ENCODE measurements around the gene HOXB4.

Gene HOXB4

GRCh38 chr17:48589831-48590606, 11.9 kb upstream of the HOXB4 start, which contains the start of gene HOXB3:
HOXB3 (minus strand) TSS chr17:48590241; CDS start chr17:48552474, 37,767 bp downstream.
- DNase-seq (ENCODE audit: low spot score) = no peak

- no peak for DNase-seq (ENCODE audit: low spot score)
These were observed 11.1 kb upstream of the HOXB4 start for GRCh38 chr17:48589060-48589830.

DNA sequence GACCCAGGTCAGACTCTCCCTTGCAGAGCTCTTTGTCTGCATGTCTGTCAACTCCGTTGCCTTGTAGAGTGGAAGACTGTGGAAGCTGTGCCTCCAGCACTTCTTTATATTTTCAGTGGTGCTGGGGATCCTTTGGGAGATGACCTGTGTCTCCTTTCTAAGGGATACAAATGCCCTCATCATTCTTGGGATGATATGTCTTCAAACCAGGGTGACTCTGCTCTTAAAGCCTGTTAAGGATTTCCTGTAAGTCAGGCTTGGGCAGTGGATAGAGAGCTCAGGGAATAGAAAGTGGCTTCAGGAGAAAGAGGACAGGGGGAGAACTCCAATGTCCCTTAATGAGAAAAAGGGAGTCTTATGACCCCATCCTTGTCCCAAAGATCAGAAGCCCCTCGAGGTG, 10.4 kb upstream of the HOXB4 start:
- DNase-seq (ENCODE audit: low spot score) = no peak

GRCh38 chr17:48588074-48588415, 9.9 kb upstream of the HOXB4 start:
- no peak for DNase-seq (ENCODE audit: low spot score)

DNA sequence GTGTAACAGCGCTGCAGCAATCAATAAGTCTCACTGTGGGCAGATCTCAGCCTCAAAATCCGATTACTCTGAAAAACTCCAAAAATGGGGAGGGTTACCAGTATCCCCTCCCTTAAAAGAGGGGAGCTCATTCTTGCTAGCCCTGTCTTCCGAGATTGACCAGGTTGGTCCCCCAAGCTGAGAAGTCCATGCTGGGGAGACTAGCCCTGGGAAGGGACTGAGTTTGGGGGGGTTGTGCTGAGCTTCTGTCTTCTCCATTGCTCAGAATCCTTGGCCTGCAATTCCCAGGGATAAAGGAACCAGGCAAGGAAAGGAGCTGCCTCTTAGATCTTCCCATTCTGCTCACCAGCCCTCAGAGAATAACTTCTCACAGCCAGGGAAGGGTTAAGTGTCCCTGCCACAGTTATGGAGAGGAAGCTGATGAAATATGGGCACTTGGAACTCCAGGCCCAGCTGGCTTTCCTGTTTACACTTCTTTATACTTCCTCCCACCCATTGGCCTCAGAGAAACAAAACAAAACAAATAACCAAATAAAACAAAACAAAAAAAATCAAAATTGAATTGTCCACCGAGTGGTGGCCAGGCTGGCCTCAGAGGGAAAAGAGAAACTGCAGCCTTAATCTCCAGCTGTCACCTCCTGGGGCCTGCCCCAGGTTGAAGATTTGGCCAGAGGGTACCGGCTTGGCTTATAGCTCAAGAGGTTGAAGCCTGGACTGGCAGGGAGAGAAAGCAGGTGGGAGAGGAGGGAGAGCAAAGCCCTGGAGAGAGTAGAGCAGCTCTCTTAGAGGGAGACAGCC, 9.3 kb upstream of the HOXB4 start:
- DNase-seq (ENCODE audit: low spot score) = no peak

DNA sequence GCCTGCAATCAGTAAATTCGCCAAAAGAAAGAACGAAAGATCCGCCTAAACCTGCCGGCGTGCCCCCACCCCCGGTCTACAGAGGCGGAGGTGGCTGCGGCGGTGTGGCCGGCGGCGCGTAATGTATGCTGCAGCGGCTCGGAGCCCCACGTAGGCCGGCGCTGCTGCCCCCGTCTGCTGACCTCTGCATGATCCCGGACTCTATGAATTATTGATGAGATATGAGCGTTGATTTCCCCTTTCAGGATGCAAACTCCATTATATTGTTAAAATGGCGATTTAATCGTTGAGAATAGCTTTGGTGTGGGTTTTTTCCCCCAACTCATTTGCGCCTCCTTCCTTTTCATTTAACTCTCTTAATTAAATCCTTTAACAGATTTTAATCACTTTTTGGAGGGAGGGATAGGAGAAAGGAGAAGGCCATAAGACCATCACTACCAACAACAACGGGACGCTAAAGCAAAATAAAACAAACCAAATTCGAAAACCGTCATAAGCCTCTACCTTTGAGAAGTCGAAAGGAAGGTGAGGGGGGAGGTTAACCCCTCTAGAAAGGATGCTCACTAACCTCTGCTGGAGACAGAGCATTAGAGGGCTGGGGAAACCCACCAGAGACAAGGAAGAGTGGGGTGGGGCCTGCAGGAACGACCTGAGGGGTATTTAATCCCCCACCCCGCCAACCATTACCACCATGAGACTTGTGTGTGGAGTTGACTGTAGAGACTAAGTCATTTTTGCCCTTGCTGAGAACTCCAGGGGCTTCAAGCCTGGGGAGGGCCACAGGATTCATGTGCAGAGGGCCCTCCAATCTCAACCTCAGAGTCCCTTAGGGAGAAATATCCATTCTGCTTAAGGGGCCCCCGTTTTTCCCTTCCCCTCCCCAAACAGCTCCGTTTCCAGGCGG, 8.5 kb upstream of the HOXB4 start:
- DNase-seq (ENCODE audit: low spot score) = no peak

DNA sequence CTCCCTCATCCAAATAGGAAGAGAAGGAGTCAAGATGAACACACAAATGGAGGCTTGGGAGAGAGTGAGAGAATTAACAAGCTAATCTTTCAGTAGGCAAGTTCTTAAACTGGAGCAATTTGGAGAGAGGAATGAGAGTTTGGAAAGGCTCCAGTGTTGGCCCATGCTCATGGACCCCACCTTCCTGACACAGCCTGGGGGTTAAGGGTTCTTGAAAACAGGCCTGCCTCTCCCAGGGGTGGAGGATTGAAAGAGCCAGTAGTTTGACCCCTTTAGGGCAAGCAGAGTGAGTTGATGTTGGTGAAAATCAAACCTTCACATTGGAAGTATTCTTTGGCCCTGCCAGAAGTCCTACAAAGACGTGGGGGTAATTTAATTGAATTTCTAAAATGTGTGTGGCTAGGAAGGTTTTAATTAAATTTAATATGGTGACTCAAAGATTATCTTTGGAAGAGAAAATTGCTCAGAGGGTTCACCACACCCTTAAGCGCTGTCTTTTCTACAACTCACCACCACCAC, 6.1 kb upstream of the HOXB4 start:
- no peak for DNase-seq (ENCODE audit: low spot score)

DNA sequence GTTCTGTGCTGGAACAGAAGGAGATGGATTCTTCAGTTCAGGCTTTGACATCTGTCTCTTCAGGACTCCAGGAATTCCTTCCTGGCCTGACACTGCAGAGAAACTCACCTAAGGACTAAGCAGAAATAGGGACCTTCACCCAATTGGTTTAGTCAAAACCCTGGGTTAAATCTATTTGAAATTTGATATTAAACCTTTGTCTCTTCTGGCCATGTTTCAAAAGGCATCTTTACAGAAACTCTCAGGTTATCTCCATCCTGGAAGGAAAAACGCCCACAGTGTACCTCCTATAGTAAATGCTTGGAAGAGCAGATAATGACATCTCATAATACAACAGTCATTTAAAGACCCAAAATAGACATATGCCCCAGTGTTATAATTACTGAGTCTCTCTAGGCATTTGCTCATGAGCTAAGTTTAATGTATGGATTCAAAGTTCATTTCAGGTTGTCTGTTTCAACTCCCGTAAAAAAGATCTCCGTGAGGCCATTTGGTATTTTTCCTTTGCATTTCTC, 5.6 kb upstream of the HOXB4 start:
- no peak for DNase-seq (ENCODE audit: low spot score)

GRCh38 chr17:48582750-48583069, 4.6 kb upstream of the HOXB4 start:
- no peak for DNase-seq (ENCODE audit: low spot score)

DNA sequence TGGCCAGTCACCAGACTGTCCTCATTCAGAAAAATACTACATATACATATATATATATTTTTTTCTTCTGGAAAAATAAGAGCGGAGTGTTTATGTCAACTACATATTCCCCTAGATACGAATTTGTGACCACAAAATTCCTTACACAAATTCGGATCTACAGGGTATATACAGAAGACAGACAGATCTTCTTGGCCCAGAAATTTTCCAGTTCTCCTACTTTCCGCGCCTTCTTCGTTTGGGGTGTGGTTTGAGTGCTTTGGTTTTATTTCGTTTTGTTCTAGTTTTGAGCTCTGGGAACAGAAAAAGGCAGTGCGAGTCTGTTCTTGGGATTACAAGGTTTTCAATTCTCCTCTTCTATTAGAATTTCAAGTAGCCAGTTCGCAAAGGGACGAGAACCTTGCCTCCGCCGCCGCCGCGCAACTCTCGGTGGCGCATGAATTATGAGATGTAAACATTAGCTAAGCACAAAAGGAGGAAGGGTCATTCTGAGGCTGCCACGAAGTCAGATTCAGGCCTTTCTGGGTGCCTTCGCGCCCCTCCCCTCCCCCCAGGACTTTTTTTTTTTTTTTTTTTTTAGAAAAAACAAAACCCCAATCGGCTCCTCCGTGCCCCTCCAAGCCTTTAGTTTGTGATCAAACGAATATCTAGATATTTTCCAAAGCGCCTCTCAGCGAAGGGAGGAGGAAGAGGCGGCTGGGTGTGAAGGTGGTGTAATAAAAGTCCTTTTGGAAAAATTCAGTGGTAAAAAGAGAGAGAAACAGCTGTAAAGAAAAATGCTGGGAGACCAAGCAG, 1.8 kb upstream of the HOXB4 start:
- DNase-seq (ENCODE audit: low spot score) = no peak

DNA sequence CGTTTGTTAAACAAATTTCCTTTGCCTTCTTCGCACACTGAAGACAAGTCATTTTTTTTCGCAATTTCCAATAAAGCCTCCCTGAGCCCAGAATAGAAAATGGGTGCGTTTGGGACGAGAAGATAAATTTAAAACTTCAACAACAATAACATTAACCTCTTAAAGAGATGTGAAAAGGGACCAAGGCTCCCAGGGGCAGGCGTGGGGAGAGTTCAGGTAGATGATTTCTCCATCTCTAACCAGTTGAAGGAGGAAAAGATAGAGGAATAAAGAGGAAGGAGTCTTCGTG, 1.3 kb upstream of the HOXB4 start:
- no peak for DNase-seq (ENCODE audit: low spot score)

DNA sequence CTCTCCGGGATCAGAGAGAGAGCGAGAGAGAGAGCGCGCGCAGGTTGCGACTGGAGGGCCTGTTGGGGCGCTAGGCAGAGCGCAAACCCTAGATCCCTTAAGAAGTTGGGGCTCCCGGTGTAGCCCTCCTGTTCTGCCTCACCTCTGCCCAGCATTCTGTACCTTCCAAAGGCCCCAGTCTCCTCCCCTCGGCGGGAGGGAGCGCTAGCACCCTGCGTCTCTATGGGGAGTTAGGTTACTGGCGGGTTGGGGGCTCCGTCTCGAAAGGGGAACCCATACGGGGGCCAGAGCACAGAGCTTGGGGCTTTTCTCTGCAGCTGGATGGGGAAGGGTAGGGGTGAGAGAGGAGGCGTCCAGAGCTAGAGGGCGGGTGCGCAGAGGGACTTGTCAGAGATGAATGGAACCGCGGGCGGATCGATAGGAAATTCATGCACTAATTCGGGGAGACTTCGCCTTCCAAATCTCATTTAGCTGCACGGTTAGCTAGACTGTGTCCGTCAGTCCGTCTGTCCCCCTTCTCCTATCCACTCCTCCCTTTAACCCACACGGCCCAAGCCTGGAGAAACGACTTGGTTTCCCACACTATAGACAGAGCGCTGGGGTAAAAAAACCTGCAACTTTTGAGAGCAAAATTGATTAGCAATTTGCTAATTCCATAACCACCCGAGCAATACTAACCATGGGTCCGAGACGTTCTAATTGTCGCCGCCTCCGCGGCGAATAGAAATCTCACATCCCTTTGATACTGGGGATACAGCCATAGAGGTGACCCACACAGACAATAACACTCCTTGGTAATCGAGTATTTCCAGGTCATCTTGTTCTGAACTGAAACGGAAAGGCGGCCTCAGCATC, 693 bp upstream of the HOXB4 start:
- DNase-seq (ENCODE audit: low spot score) = no peak

DNA sequence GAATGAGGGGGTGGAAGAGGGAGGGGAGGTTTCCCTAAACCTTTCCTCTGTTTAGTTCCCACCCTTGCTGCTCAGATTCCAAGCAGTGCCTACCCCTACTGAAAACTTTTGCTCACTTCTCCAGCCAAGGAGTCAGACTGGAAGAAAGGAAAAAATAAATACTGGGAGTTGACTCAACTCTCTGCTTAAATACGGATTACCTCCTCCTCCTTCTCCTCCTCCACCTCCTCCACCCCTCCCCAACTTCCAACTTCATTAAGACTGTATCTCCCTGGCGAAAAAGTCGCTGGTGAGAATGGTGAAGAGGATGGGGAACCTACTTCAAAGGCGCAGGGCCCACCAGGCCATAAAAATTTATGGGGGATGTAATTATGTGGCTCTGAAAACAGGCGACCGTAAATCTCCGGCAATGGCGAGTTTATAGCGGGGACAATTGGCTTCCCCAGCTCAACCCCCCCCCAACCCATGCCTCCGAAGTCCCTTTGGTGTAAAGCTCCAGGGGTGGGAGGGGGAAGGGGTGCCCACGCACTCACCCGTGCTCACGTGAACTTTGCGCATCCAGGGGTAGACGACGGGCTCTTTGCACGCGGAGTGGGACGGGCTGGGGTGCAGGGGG, 712 bp downstream of the HOXB4 start:
- DNase-seq (ENCODE audit: low spot score) = no peak

DNA sequence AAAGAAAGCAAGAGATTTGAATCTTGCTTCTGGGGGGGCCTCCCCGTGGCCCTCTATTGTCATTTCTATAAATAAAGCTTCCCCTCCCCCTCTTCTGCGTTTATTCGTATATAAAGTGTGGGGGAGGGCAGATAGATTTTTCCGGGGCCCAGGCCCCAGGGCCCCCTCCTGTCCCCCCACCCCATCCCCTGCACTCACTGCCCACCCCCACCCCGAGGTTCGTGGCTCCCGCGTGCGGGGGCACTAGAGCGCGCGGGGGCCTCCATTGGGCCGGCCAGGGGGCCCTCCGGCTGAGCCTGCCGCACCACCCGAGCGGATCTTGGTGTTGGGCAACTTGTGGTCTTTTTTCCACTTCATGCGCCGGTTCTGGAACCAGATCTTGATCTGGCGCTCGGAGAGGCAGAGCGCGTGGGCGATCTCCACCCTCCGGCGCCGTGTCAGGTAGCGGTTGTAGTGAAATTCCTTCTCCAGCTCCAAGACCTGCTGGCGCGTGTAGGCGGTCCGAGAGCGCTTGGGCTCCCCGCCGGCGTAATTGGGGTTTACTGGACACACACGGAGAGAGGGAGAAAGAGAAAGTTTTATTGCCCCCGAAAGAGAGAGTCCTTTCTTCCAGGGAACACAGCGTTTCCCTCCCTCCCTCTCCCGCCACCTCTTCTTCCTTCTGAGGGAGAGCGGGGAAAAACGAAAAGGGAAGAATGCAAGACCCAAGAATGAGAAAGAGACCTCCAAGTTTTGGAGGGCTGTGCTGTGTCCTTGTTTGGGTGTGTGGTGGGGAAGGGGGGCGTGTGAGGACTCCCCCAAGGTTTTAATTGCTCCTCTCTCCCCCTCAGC, 1.5 kb downstream of the HOXB4 start:
- DNase-seq (ENCODE audit: low spot score) = no peak

DNA sequence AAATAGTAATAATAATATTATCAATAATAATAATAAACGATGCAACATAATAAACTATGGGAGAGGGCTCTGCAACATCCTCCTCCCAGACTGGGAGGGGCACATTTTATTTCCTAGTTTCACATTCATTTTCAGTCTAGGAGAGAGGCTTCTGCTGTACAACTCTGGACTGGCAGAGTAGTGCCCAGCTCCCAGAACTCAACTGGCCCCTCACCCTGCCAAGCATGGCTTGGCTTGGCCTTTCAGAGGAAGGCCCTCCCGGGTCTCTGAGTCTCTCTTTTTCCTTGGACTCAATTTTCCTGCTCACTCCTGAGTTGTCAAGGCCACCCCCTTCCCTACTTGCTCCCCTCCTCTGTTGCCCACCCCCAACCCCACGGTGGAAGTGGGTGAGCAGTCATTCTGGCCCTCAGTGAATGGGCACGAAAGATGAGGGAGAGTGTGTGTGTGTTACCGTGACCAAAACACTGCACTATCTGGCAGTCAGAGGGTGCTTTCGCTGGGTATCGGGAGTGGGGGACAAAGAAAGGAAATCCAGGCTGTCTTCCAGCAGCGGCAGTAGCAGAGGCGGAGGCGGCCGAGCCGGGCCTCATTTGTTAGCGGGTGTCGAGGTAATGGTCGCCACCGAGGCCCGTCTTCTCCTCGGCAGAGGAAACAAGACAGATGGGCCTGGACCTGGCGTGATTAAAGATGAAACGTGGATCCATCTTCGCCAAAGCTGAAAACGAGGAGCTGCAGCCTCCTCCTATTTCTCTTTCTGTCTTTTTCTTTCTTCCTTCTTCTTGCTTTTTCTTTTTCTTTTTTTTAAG, 2.3 kb downstream of the HOXB4 start:
- no peak for DNase-seq (ENCODE audit: low spot score)

DNA sequence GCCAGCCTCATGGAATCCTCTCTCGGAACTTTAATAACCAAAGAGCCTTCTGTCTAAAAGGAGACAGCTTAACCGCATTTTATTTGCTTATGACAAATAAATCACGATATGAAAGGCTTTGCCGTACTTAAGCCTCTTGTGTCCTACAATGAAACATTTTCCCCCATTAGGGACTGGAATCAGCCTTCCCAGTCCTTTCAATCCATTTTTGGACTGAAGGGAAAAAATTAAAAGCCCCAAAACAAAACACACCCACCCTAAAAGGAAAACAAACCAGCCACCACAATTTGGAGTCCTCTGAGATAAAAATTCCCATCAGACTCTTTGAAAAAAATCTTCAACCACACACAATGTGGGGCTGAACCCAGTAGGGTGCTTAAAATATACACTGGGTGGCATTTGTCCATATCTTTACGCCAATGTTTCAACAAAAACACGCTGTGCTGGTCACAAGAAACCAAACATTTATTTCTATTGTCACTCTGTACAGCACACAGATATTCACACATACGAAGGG, 3.0 kb downstream of the HOXB4 start:
- no peak for DNase-seq (ENCODE audit: low spot score)

DNA sequence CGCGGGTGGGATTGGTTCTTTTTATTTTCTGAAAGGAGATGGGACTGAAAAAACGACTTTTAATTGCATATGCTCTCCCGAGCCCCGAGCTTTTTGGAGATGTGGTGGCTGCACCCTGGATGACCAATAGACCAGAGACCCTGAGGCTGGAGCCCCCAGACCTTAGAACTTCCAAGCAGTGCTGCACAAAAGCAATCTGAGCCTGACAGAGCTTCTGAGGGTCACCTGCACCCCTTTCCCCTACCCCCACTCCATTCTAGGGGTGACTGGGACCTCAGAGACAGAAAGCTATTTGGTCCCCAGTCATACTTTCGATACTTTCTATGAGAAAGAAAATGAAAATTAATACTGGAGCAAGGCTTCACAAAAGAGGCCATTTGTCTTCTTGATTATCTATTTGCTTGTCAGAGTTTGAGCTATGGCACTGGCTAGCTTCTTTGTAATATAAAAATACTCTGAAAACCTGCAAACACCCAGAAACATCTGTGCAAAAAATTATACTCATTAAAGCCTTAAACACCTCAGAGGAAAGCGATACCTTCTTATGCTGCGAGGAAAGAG, 3.6 kb downstream of the HOXB4 start:
- DNase-seq (ENCODE audit: low spot score) = no peak
